ENCODE measurements around the gene PAPSS2.
"Not testable (repeated sequence)": the region's sequence is repeated elsewhere in the genome, so short reads cannot be mapped to it uniquely, and the experiment has no call there.

Gene PAPSS2

GRCh38 chr10:87703771-87704170 is 44.1 kb downstream of the PAPSS2 start:
- no peak for DNase-seq (ENCODE audit: low read depth, low spot score)

- DNase-seq (ENCODE audit: low read depth, low spot score): no peak
Observed at GRCh38 chr10:87705339-87705738, 45.7 kb downstream of the PAPSS2 start.

- no peak for DNase-seq (ENCODE audit: low read depth, low spot score)
Observed at GRCh38 chr10:87706731-87707130, 47.1 kb downstream of the PAPSS2 start.

- no peak for DNase-seq (ENCODE audit: low read depth, low spot score)
Observed at GRCh38 chr10:87707254-87707653, 47.6 kb downstream of the PAPSS2 start.

GRCh38 chr10:87712913-87713616 is 53.4 kb downstream of the PAPSS2 start:
- DNase-seq (ENCODE audit: low read depth, low spot score): no peak

- no peak for DNase-seq (ENCODE audit: low read depth, low spot score)
Observed at GRCh38 chr10:87713707-87714106, 54.0 kb downstream of the PAPSS2 start.

GRCh38 chr10:87715552-87716347 is 56.1 kb downstream of the PAPSS2 start:
- DNase-seq (ENCODE audit: low read depth, low spot score): no peak

GRCh38 chr10:87716348-87716670 is 56.6 kb downstream of the PAPSS2 start:
- DNase-seq (ENCODE audit: low read depth, low spot score): no peak

GRCh38 chr10:87720665-87721064 is 61.0 kb downstream of the PAPSS2 start:
- no peak for DNase-seq (ENCODE audit: low read depth, low spot score)

GRCh38 chr10:87721781-87722180 is 62.1 kb downstream of the PAPSS2 start:
- no peak for DNase-seq (ENCODE audit: low read depth, low spot score)

- DNase-seq (ENCODE audit: low read depth, low spot score): no peak
Observed at GRCh38 chr10:87722716-87723115, 63.0 kb downstream of the PAPSS2 start.

GRCh38 chr10:87723500-87723899 is 63.8 kb downstream of the PAPSS2 start:
- no peak for DNase-seq (ENCODE audit: low read depth, low spot score)

- DNase-seq (ENCODE audit: low read depth, low spot score): no peak
Observed at GRCh38 chr10:87724789-87725188, 65.1 kb downstream of the PAPSS2 start.

- DNase-seq (ENCODE audit: low read depth, low spot score): no peak
Observed at GRCh38 chr10:87729940-87730339, 70.3 kb downstream of the PAPSS2 start.

GRCh38 chr10:87733081-87733480 is 73.4 kb downstream of the PAPSS2 start:
- no peak for DNase-seq (ENCODE audit: low read depth, low spot score)

GRCh38 chr10:87734987-87735827 is 75.5 kb downstream of the PAPSS2 start:
- no peak for DNase-seq (ENCODE audit: low read depth, low spot score)

GRCh38 chr10:87738253-87738652 is 78.6 kb downstream of the PAPSS2 start:
- not testable (repeated sequence) for DNase-seq (ENCODE audit: low read depth, low spot score)

- no peak for DNase-seq (ENCODE audit: low read depth, low spot score)
Observed at GRCh38 chr10:87739703-87740102, 80.0 kb downstream of the PAPSS2 start.

- no peak for DNase-seq (ENCODE audit: low read depth, low spot score)
Observed at GRCh38 chr10:87740254-87740655, 80.6 kb downstream of the PAPSS2 start.

- not testable (repeated sequence) for DNase-seq (ENCODE audit: low read depth, low spot score)
Observed at GRCh38 chr10:87742992-87743610, 83.4 kb downstream of the PAPSS2 start.

- DNase-seq (ENCODE audit: low read depth, low spot score): no peak
Observed at GRCh38 chr10:87744606-87745005, 84.9 kb downstream of the PAPSS2 start.

GRCh38 chr10:87746911-87747310 is 87.2 kb downstream of the PAPSS2 start:
- no peak for DNase-seq (ENCODE audit: low read depth, low spot score)

Measured in activated naive CD8-positive, alpha-beta T cell treated with anti-CD3 and anti-CD28 coated beads, Interleukin-2, amount 50 U/mL, for 16 hours (primary cell).